CD4-positive, alpha-beta T cell treated with Interleukin-10 for 1 hour (primary cell): ENCODE data around the gene CASP8AP2.
"Not testable (repeated sequence)": the region's sequence is repeated elsewhere in the genome, so short reads cannot be mapped to it uniquely, and the experiment has no call there.

Experiments
- DNase-seq: peaks from one replicate; pipeline ENCODE4 v3.0.0-alpha.2; 2020

Gene CASP8AP2

GRCh38 chr6:89829472-89830169, at the start of gene CASP8AP2:
Gene CASP8AP2, plus strand, starts transcription at chr6:89829880.
- peak; percentile 97 for DNase-seq

- no peak for DNase-seq
Measured at GRCh38 chr6:89781070-89782034, 48.3 kb upstream of the CASP8AP2 start.

GRCh38 chr6:89782222-89782621, 47.5 kb upstream of the CASP8AP2 start:
- no peak for DNase-seq

- not testable (repeated sequence) for DNase-seq
Measured at GRCh38 chr6:89783293-89783692, 46.4 kb upstream of the CASP8AP2 start.

- DNase-seq = no peak
Measured at GRCh38 chr6:89784838-89785237, 44.8 kb upstream of the CASP8AP2 start.

- no peak for DNase-seq
Measured at GRCh38 chr6:89786970-89787369, 42.7 kb upstream of the CASP8AP2 start.

GRCh38 chr6:89787660-89788328, 41.9 kb upstream of the CASP8AP2 start:
- no peak for DNase-seq

- no peak for DNase-seq
Measured at GRCh38 chr6:89789980-89790379, 39.7 kb upstream of the CASP8AP2 start.

- no peak for DNase-seq
Measured at GRCh38 chr6:89790403-89790802, 39.3 kb upstream of the CASP8AP2 start.

- peak; percentile 28 for DNase-seq
Measured at GRCh38 chr6:89792881-89793280, 36.8 kb upstream of the CASP8AP2 start.

- DNase-seq = no peak
Measured at GRCh38 chr6:89793586-89793985, 36.1 kb upstream of the CASP8AP2 start.

GRCh38 chr6:89794324-89794723, 35.4 kb upstream of the CASP8AP2 start:
- peak; percentile 20 for DNase-seq

GRCh38 chr6:89797317-89797716, 32.4 kb upstream of the CASP8AP2 start:
- no peak for DNase-seq

- DNase-seq = no peak
Measured at GRCh38 chr6:89799096-89799495, 30.6 kb upstream of the CASP8AP2 start.

GRCh38 chr6:89799756-89800155, 29.9 kb upstream of the CASP8AP2 start:
- DNase-seq = no peak

GRCh38 chr6:89803271-89803670, 26.4 kb upstream of the CASP8AP2 start:
- no peak for DNase-seq

GRCh38 chr6:89805814-89806371, 23.8 kb upstream of the CASP8AP2 start:
- no peak for DNase-seq

- DNase-seq = no peak
Measured at GRCh38 chr6:89807581-89807980, 22.1 kb upstream of the CASP8AP2 start.

- DNase-seq = not testable (repeated sequence)
Measured at GRCh38 chr6:89813422-89813821, 16.3 kb upstream of the CASP8AP2 start.

- no peak for DNase-seq
Measured at GRCh38 chr6:89817481-89817880, 12.2 kb upstream of the CASP8AP2 start.

GRCh38 chr6:89818977-89819335, 10.7 kb upstream of the CASP8AP2 start:
- peak; percentile 27 for DNase-seq

- peak; percentile 89 for DNase-seq
Measured at GRCh38 chr6:89819336-89820130, 10.1 kb upstream of the CASP8AP2 start, which contains the start of gene MDN1. Gene MDN1, minus strand, starts transcription at chr6:89819794. Its CDS starts 187 bp downstream, at chr6:89819607.
